ENCODE results near the gene CDK2AP2.

GRCh38 chr11:67499808-67500483 lies 8.0 kb downstream of the CDK2AP2 start:
- TF ChIP-seq CTCF (IDR thresholded peaks at IDR 0.05; ENCODE audit: low read depth, low read length) = no peak
- no peak for TF ChIP-seq MAX (IDR thresholded peaks at IDR 0.05; ENCODE audit: low read depth, low read length)
- TF ChIP-seq POLR2A (IDR thresholded peaks at IDR 0.05; ENCODE audit: extremely low read depth, insufficient read length) = no peak
